Suprapubic skin (tissue), 4 donors: Measurements from ENCODE around the gene CADM1. TPM values are rescaled to one million over a fixed set of nuclear protein-coding genes. Genes with fewer than 3 reads are reported as not detected.

Source experiments
- DNase-seq, 2 donors: peaks; one replicate each; pipeline ENCODE4 v3.0.0-alpha.2; 2019; ENCODE audit warnings: low spot score in 2 of 2
- H3K27ac ChIP-seq: fragments of 200-600 bp; sonication (generic); one replicate; pipeline ENCODE4 v1.5.1; 2019
- H3K27me3 ChIP-seq: fragments of 200-600 bp; sonication (generic); one replicate; pipeline ENCODE4 v1.5.1; 2019
- H3K36me3 ChIP-seq: fragments of 200-600 bp; sonication (generic); one replicate; pipeline ENCODE4 v1.5.1; 2019
- H3K4me1 ChIP-seq: fragments of 200-600 bp; sonication (generic); one replicate; pipeline ENCODE4 v1.5.1; 2019
- H3K4me3 ChIP-seq: fragments of 200-600 bp; sonication (generic); one replicate; pipeline ENCODE4 v1.5.1; 2019; ENCODE audit warnings: mild to moderate bottlenecking
- H3K9me3 ChIP-seq: fragments of 200-600 bp; sonication (generic); one replicate; pipeline ENCODE4 v1.5.1; 2019
- CTCF ChIP-seq, 2 donors: fragments of 200-600 bp in 1 of 2; fragments of 450-650 bp in 1 of 2; sonication (generic) in 1 of 2; IDR thresholded peaks; one replicate each; pipeline ENCODE4 v1.5.1; 2016 to 2019; ENCODE audit warnings: antibody characterized with exemption in 2 of 2, mild to moderate bottlenecking in 1 of 2, moderate library complexity in 1 of 2
- EP300 ChIP-seq: sonication (generic); formaldehyde crosslinking; IDR thresholded peaks from one replicate; pipeline ENCODE4 v1.6.1; 2017; ENCODE audit warnings: antibody characterized with exemption
- POLR2A ChIP-seq, 2 donors: fragments of 450-650 bp; IDR thresholded peaks; one replicate each; pipeline ENCODE4 v1.6.1; 2017; ENCODE audit warnings: antibody characterized with exemption in 2 of 2, mild to moderate bottlenecking in 2 of 2, moderate library complexity in 2 of 2
- POLR2AphosphoS5 ChIP-seq, 3 donors: sonication (generic); formaldehyde crosslinking; IDR thresholded peaks; one replicate each; pipeline ENCODE4 v1.6.1; 2017; ENCODE audit warnings: antibody characterized with exemption in 3 of 3
- WGBS: methylation state at CpG from one replicate; pipeline ENCODE4 v1.1.5; 2018; 5-methylcytosine and 5-hydroxymethylcytosine counted together
- total RNA-seq, 4 donors: library from RNA; depleted of rRNA; stranded (reverse); fragments of >200 nt; gene quantifications; one replicate each; pipeline ENCODE4 v1.1.0, GENCODE V29; 2016

Gene CADM1
- total RNA-seq, 4 donors from 2014 or later, result 13.3 to 26.2 (median 15.3) TPM

- Histone ChIP-seq H3K27ac (no peak overlapping the region), H3K4me3 (no peak overlapping the region), H3K4me1 (no peaks in the 10 kb centered on the region), H3K36me3 (peaks cover 2% of the 10 kb centered on the region), H3K27me3 (no peaks in the 10 kb centered on the region), H3K9me3 (no peaks in the 10 kb centered on the region)
- no peak for TF ChIP-seq CTCF (IDR thresholded peaks at IDR 0.05)
- DNase-seq, result no peak
- 84% methylated on average over 8 of the region's 8 CpGs for WGBS
Measured at GRCh38 chr11:115217726-115218311, 286.4 kb downstream of the CADM1 start.

GRCh38 chr11:115215694-115216617, 288.3 kb downstream of the CADM1 start:
- Histone ChIP-seq H3K36me3 (peaks cover 2% of the 10 kb centered on the region), H3K4me1 (no peaks in the 10 kb centered on the region), H3K9me3 (no peaks in the 10 kb centered on the region), H3K4me3 (no peak overlapping the region), H3K27ac (no peak overlapping the region), H3K27me3 (no peaks in the 10 kb centered on the region)
- 79% methylated on average over 11 of the region's 11 CpGs for WGBS
- TF ChIP-seq POLR2A (IDR thresholded peaks at IDR 0.05) (no peak), EP300 (no peak), POLR2AphosphoS5 (IDR thresholded peaks at IDR 0.05) (no peak), CTCF (IDR thresholded peaks at IDR 0.05) (no peak)
- DNase-seq, result no peak

DNA sequence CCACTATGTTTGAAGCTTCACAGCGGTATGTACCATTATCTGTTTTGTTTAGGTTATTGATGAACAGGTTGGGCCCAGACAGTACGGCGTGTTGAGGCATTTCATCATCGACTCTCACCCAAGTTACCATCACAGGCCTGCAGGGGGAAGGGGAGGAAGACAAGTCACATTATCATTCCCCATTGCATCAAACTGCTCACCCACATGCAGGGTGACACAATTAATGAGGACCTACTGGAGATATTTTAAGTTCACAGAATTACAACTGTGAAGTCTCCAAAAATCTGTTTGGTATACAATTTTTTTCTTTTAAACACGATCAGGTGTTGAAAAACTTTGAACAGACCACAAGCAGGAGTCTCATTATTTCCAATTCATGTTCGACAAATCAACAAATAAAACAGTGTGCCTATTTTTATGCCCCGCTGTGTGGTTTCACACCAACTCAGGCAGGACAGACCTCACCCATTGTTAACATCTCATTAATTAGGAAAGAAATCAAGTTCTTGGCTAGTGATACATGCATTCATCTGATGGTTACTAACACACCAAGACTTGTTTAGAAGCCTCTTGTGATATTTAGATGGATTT, 289.5 kb downstream of the CADM1 start:
- Histone ChIP-seq H3K4me1 (no peaks in the 10 kb centered on the region), H3K27me3 (no peaks in the 10 kb centered on the region), H3K27ac (no peak overlapping the region), H3K4me3 (no peak overlapping the region), H3K36me3 (peaks cover 2% of the 10 kb centered on the region), H3K9me3 (no peaks in the 10 kb centered on the region)
- WGBS, result 88% methylated on average over 7 of the region's 7 CpGs
- TF ChIP-seq CTCF (IDR thresholded peaks at IDR 0.05), result no peak
- TF ChIP-seq EP300, result no peak
- TF ChIP-seq POLR2AphosphoS5 (IDR thresholded peaks at IDR 0.05), result no peak
- TF ChIP-seq POLR2A (IDR thresholded peaks at IDR 0.05), result no peak
- no peak for DNase-seq

DNA sequence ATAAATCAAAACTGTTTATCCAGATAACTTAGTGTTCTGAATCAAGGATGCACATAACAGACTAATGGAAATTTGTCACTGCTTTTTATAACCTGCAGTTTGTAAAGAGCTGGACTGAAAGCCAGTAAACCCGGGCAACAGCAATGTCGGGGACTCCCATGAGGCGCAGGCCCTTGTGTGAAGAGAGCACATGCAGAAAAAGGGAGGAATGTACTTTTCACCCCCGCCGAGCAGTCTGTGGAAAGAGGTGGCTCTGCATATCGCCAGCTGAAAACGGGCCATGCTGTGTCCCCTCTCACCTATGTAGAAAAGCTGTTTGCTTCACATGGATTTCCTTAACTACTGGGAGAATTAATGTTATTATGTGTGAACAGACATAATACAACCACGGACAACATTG, 291.2 kb downstream of the CADM1 start:
- TF ChIP-seq POLR2AphosphoS5 (IDR thresholded peaks at IDR 0.05), result no peak
- H3K27me3 ChIP-seq, result no peaks in the 10 kb centered on the region
- 76% methylated on average over 8 of the region's 8 CpGs for WGBS
- H3K4me1 ChIP-seq, result no peaks in the 10 kb centered on the region
- no peak overlapping the region for H3K4me3 ChIP-seq
- peaks cover 2% of the 10 kb centered on the region for H3K36me3 ChIP-seq
- no peaks in the 10 kb centered on the region for H3K9me3 ChIP-seq
- no peak overlapping the region for H3K27ac ChIP-seq
- DNase-seq, result no peak

GRCh38 chr11:115208808-115209259, 295.4 kb downstream of the CADM1 start:
- WGBS, result 93% methylated on average over 3 of the region's 3 CpGs
- TF ChIP-seq EP300 (no peak), POLR2A (IDR thresholded peaks at IDR 0.05) (no peak), POLR2AphosphoS5 (IDR thresholded peaks at IDR 0.05) (no peak)
- Histone ChIP-seq H3K4me3 (no peak overlapping the region), H3K9me3 (no peaks in the 10 kb centered on the region), H3K36me3 (no peaks in the 10 kb centered on the region), H3K4me1 (no peaks in the 10 kb centered on the region), H3K27ac (no peak overlapping the region), H3K27me3 (no peaks in the 10 kb centered on the region)
- no peak for DNase-seq

DNA sequence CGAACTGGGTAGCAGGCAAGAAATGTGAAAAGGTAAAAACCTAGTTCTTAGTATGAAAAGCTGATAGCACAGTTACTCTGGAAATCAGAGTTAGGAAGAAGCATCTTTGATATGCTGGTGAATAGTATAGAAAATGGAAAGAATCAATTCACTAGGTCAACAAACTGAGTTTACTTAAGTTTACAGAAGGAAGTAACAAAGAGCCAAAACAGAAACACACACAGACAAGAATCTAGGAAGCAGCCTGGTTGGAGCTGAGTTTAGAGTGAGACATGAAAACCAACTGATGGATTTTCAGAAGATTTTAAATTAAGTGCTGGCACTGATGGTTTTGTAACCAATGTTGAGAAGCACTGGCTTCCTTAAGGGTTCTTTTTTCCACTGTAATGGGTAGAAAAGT, 296.3 kb downstream of the CADM1 start:
- no peaks in the 10 kb centered on the region for H3K36me3 ChIP-seq
- TF ChIP-seq POLR2A (IDR thresholded peaks at IDR 0.05), result no peak
- TF ChIP-seq CTCF (IDR thresholded peaks at IDR 0.05), result no peak
- TF ChIP-seq EP300, result no peak
- TF ChIP-seq POLR2AphosphoS5 (IDR thresholded peaks at IDR 0.05), result no peak
- no peaks in the 10 kb centered on the region for H3K9me3 ChIP-seq
- H3K4me1 ChIP-seq, result no peaks in the 10 kb centered on the region
- no peaks in the 10 kb centered on the region for H3K27me3 ChIP-seq
- 89% methylated on average over 1 of the region's 1 CpG for WGBS
- no peak for DNase-seq
- H3K4me3 ChIP-seq, result no peak overlapping the region
- no peak overlapping the region for H3K27ac ChIP-seq
